Measurements from ENCODE around the gene KCNQ1.

Gene KCNQ1

GRCh38 chr11:2665526-2666400 lies 221.0 kb downstream of the KCNQ1 start:
- TF ChIP-seq POU2F2 (IDR thresholded peaks at IDR 0.05; ENCODE audit: low read depth, low read length) (no peak), SPI1 (IDR thresholded peaks at IDR 0.05; ENCODE audit: low read depth, low read length) (no peak), POLR2A (IDR thresholded peaks at IDR 0.05; ENCODE audit: low read depth, low read length) (no peak), POLR2AphosphoS5 (IDR thresholded peaks at IDR 0.05; ENCODE audit: low read depth, low read length) (no peak)
- FAIRE-seq: no peak
- DNase-seq (ENCODE audit: insufficient read length, low spot score): no peak

- DNase-seq (ENCODE audit: insufficient read length, low spot score) (no peak), FAIRE-seq (no peak)
- TF ChIP-seq POLR2A (IDR thresholded peaks at IDR 0.05; ENCODE audit: low read depth, low read length) (no peak), SPI1 (IDR thresholded peaks at IDR 0.05; ENCODE audit: low read depth, low read length) (no peak), TAF1 (IDR thresholded peaks at IDR 0.05; ENCODE audit: low read depth, low read length) (no peak), PAX5 (IDR thresholded peaks at IDR 0.05; ENCODE audit: insufficient read depth, low read length, severe bottlenecking) (no peak), POU2F2 (IDR thresholded peaks at IDR 0.05; ENCODE audit: low read depth, low read length) (no peak), POLR2AphosphoS5 (IDR thresholded peaks at IDR 0.05; ENCODE audit: low read depth, low read length) (no peak)
Observed at GRCh38 chr11:2666401-2666741, 221.6 kb downstream of the KCNQ1 start.

DNA sequence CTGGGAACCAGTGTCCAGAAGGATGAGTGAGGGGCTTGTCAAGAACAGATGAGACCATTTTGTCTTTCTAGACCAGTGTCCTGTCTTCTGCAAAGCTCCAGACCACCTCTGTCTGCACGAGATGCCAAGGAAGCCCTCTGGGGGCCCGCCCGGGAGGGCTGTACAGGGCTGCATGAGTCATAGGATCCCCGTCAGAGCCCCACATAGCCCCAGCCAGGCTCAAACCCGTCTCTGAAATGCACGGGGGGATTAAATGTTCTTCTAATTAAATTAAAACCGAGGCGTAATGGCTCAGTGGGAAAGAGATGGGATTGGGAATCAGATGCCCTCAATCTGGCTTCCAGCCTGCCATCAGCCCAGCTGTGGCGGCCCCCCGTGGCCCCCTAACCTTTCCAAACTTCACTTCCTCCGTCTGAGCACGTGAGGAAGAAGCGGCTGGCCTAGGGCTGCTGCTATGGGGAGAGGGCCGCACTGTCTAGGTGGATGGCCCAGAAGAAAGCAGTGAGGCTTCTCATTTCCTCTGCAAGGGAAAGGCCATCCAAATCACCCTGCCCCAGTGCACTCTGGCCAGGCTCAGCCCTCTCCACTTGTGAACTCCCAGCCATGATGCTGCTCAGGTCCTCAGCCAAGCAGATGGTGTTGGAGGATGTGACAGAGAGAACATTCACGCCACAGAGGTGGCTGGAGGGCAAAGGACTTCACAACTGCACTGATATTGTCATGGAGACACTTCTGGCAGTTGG lies 222.2 kb downstream of the KCNQ1 start:
- DNase-seq (ENCODE audit: insufficient read length, low spot score) (no peak), FAIRE-seq (no peak)
- no peak for TF ChIP-seq POLR2A (IDR thresholded peaks at IDR 0.05; ENCODE audit: low read depth, low read length)
- no peak for TF ChIP-seq POU2F2 (IDR thresholded peaks at IDR 0.05; ENCODE audit: low read depth, low read length)
- no peak for TF ChIP-seq POLR2AphosphoS5 (IDR thresholded peaks at IDR 0.05; ENCODE audit: low read depth, low read length)
- no peak for TF ChIP-seq SPI1 (IDR thresholded peaks at IDR 0.05; ENCODE audit: low read depth, low read length)
- TF ChIP-seq TAF1 (IDR thresholded peaks at IDR 0.05; ENCODE audit: low read depth, low read length): no peak
- TF ChIP-seq PAX5 (IDR thresholded peaks at IDR 0.05; ENCODE audit: insufficient read depth, low read length, severe bottlenecking): no peak

DNA sequence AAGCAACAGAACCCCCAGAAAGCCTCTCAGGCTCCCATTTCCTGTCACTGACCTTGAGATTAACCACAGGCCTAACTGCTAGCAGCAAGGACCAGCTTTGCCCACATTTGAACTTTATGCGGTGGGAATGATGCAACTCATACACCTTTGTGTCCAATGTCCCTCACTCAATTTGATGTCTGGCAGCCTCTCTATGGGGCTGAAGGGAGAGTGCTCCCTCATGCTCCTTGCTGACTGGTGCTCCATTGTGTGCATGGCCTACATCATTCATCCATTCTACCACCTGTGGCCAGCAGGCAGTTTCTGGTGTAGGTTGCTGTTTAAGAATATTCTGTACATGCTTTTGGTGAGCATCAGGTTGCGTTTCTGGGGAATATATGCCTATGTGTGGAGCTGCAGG lies 223.1 kb downstream of the KCNQ1 start:
- DNase-seq (ENCODE audit: insufficient read length, low spot score): no peak
- no peak for FAIRE-seq
- TF ChIP-seq TAF1 (IDR thresholded peaks at IDR 0.05; ENCODE audit: low read depth, low read length) (no peak), POU2F2 (IDR thresholded peaks at IDR 0.05; ENCODE audit: low read depth, low read length) (no peak), PAX5 (IDR thresholded peaks at IDR 0.05; ENCODE audit: insufficient read depth, low read length, severe bottlenecking) (no peak), POLR2AphosphoS5 (IDR thresholded peaks at IDR 0.05; ENCODE audit: low read depth, low read length) (no peak), SPI1 (IDR thresholded peaks at IDR 0.05; ENCODE audit: low read depth, low read length) (no peak), POLR2A (IDR thresholded peaks at IDR 0.05; ENCODE audit: low read depth, low read length) (no peak)

DNA sequence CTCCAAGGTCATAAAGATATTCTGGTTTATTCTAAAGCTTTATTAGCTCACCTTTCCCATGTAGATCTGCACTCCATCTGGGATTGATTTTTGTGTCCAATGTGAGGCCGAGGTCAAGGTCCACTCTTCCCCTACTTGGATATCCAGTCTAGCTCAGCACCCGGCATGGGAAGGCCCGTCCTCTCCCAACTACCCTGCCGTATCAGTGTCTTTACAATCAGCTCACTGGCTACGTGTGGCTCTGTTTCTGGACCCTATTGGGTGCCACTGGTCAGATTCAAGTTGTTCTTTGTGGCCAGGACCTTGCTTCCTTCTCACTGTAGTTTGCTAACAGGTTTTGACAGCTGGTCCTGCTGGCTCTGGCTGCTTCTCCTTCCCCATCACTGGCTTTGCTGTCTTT lies 224.1 kb downstream of the KCNQ1 start:
- no peak for TF ChIP-seq SPI1 (IDR thresholded peaks at IDR 0.05; ENCODE audit: low read depth, low read length)
- TF ChIP-seq POU2F2 (IDR thresholded peaks at IDR 0.05; ENCODE audit: low read depth, low read length): no peak
- TF ChIP-seq POLR2A (IDR thresholded peaks at IDR 0.05; ENCODE audit: low read depth, low read length): no peak
- DNase-seq (ENCODE audit: insufficient read length, low spot score) (no peak), FAIRE-seq (no peak)

DNA sequence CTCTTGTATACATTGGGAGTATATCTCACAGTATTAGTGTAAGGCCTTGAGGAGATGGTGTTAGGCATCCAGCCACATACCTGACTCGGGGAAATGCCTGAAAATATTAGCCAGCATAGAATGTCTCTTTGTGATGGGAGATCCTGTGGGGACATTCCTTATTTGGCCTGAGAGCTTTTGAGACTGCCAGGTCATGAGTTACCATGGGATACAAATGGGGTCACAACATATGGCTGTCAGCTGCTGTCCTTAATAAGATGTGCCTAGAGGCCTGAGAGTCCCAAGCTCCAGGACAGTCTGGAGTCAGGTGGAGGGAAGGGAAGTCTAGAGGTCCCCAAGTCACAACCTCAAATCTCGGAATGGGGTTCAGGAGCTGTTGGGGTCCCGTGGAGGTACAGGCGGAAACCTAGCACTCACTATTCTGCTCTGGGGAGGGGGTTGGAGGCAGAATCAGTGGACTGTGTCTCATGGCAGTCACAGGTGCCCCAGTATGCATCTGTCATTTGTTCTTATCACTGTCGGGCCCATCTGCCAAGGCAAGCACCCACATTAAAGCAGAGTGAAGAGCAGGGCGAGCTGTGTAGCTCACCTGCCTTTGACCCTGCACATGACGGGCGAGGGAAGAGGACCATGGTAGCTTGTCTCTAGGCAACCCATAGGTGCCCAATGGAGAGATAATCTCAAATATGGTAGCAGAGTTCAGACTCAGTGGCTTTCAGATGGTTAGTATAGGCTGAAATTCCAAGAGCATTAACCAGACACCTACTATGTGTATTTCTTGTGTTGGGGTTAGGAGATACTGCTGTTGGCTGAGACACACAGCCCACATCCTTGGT lies 225.0 kb downstream of the KCNQ1 start:
- FAIRE-seq: no peak
- TF ChIP-seq POLR2A (IDR thresholded peaks at IDR 0.05; ENCODE audit: low read depth, low read length): no peak
- no peak for TF ChIP-seq TAF1 (IDR thresholded peaks at IDR 0.05; ENCODE audit: low read depth, low read length)
- no peak for TF ChIP-seq POLR2AphosphoS5 (IDR thresholded peaks at IDR 0.05; ENCODE audit: low read depth, low read length)
- TF ChIP-seq PAX5 (IDR thresholded peaks at IDR 0.05; ENCODE audit: insufficient read depth, low read length, severe bottlenecking): no peak
- no peak for TF ChIP-seq POU2F2 (IDR thresholded peaks at IDR 0.05; ENCODE audit: low read depth, low read length)
- no peak for TF ChIP-seq SPI1 (IDR thresholded peaks at IDR 0.05; ENCODE audit: low read depth, low read length)
- DNase-seq (ENCODE audit: insufficient read length, low spot score): no peak

DNA sequence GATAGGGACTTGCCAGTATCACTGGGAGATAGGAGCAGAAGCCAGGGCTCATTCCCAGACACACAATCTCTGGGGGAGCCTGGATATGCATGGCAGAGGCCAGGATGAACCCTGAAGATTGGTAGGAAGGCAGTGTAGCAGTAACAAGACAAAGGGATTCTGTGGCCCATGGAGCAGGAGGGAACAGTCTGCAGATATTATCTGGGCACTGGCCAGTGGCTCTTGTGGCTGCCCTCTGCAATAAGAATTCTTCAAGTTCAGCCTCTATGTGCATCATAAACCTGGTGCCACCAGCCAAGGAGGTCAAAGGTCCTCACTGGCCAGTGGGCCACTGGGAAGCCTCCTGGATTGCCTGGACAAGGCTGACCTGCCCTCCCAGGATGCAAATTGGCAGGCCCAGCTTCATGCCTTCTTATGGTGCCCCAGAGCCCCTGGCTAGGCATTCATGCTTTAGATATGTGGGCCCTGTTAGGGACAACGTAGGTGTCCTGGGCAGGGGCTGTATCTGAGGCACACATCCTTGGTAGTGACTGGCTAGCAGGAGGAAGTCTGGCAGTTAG lies 225.8 kb downstream of the KCNQ1 start:
- FAIRE-seq (no peak), DNase-seq (ENCODE audit: insufficient read length, low spot score) (no peak)
- TF ChIP-seq POLR2A (IDR thresholded peaks at IDR 0.05; ENCODE audit: low read depth, low read length) (no peak), PAX5 (IDR thresholded peaks at IDR 0.05; ENCODE audit: insufficient read depth, low read length, severe bottlenecking) (no peak), TAF1 (IDR thresholded peaks at IDR 0.05; ENCODE audit: low read depth, low read length) (no peak), SPI1 (IDR thresholded peaks at IDR 0.05; ENCODE audit: low read depth, low read length) (no peak), POLR2AphosphoS5 (IDR thresholded peaks at IDR 0.05; ENCODE audit: low read depth, low read length) (no peak), POU2F2 (IDR thresholded peaks at IDR 0.05; ENCODE audit: low read depth, low read length) (no peak)

DNA sequence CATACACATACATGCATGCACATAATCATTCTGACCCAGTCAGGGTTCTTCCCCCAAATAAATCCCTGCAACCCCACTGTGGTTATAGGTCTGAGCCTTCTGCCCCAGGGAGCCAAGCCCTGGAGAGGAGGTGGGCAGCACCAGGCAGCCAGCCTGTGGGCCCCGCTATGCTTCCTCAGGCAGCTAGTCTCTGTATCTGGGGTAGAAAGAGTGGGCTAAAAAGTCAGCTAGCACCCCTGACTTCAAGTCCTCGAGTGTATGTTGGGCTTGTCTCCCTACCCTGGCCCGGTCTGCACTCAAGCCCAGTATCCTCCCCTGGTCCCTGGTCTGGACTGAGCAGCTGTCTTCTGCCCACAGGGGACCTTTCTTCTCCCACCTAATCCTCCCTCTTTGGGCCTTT lies 226.9 kb downstream of the KCNQ1 start:
- no peak for FAIRE-seq
- no peak for DNase-seq (ENCODE audit: insufficient read length, low spot score)
- TF ChIP-seq PAX5 (IDR thresholded peaks at IDR 0.05; ENCODE audit: insufficient read depth, low read length, severe bottlenecking): no peak
- TF ChIP-seq TAF1 (IDR thresholded peaks at IDR 0.05; ENCODE audit: low read depth, low read length): no peak
- no peak for TF ChIP-seq POLR2A (IDR thresholded peaks at IDR 0.05; ENCODE audit: low read depth, low read length)
- TF ChIP-seq POU2F2 (IDR thresholded peaks at IDR 0.05; ENCODE audit: low read depth, low read length): no peak
- no peak for TF ChIP-seq SPI1 (IDR thresholded peaks at IDR 0.05; ENCODE audit: low read depth, low read length)
- no peak for TF ChIP-seq POLR2AphosphoS5 (IDR thresholded peaks at IDR 0.05; ENCODE audit: low read depth, low read length)

Data from GM12891 (cell line).